Lung (tissue), 12 donors: ENCODE measurements around the gene NR5A2. TPM values are rescaled to one million over a fixed set of nuclear protein-coding genes. Genes with fewer than 3 reads are reported as not detected.

ENCODE experiments used
- ATAC-seq: fragments of 200-7000 bp; cut with Tn5 transposase; one replicate; pipeline ENCODE4 v1.9.1; 2020; ENCODE audit warnings: moderate number of reproducible peaks; ENCODE audit not compliant: insufficient read depth, low FRiP score
- DNase-seq, 3 donors: peaks; one replicate each; pipeline ENCODE4 v3.0.0-alpha.2; 2013 to 2017
- H3K27ac ChIP-seq, 2 donors: one replicate each; pipeline ENCODE4 v1.5.1; 2013; ENCODE audit warnings: mild to moderate bottlenecking in 2 of 2, moderate library complexity in 2 of 2, control low read depth in 1 of 2, inconsistent platforms in 1 of 2, low read depth in 1 of 2, low read length in 1 of 2
- H3K27me3 ChIP-seq, 3 donors: one replicate each; pipeline ENCODE4 v1.5.1; 2013; ENCODE audit warnings: low read length in 2 of 3; ENCODE audit not compliant: control insufficient read depth in 3 of 3, insufficient read depth in 3 of 3
- H3K36me3 ChIP-seq, 4 donors: one replicate each; pipeline ENCODE4 v1.5.1; 2013; ENCODE audit warnings: low read length in 4 of 4, mild to moderate bottlenecking in 1 of 4, moderate library complexity in 1 of 4; ENCODE audit not compliant: control insufficient read depth in 4 of 4, insufficient read depth in 4 of 4
- H3K4me1 ChIP-seq, 5 donors: one replicate each; pipeline ENCODE4 v1.5.1; 2013; ENCODE audit warnings: low read length in 5 of 5, mild to moderate bottlenecking in 2 of 5, moderate library complexity in 1 of 5; ENCODE audit not compliant: control insufficient read depth in 5 of 5, insufficient read depth in 5 of 5
- H3K4me3 ChIP-seq: one replicate; pipeline ENCODE4 v1.5.1; 2013; ENCODE audit warnings: mild to moderate bottlenecking, control low read depth, moderate library complexity
- H3K9ac ChIP-seq, 2 donors: one replicate each; pipeline ENCODE4 v1.5.1; 2013; ENCODE audit warnings: low read length in 2 of 2, control low read depth in 1 of 2; ENCODE audit not compliant: insufficient read depth in 1 of 2
- H3K9me3 ChIP-seq, 4 donors: one replicate each; pipeline ENCODE4 v1.5.1; 2013; ENCODE audit warnings: low read length in 3 of 4, mild to moderate bottlenecking in 1 of 4, moderate library complexity in 1 of 4; ENCODE audit not compliant: control insufficient read depth in 4 of 4, insufficient read depth in 3 of 4
- CTCF ChIP-seq: IDR thresholded peaks from 2 replicates; pipeline ENCODE4 v1.5.1; 2012; ENCODE audit warnings: mild to moderate bottlenecking; ENCODE audit errors: control extremely low read depth, extremely low read depth
- WGBS, 2 donors: extraction: QIAGEN DNeasy Blood & Tissue Kit; methylation state at CpG; one replicate each; pipeline ENCODE4 v1.1.7; 2013; 5-methylcytosine and 5-hydroxymethylcytosine counted together
- polyA plus RNA-seq, 2 donors: library from polyadenylated mRNA; stranded (reverse); fragments of 200-250 nt; gene quantifications; one replicate each; pipeline ENCODE4 v1.2.1, GENCODE V29; 2013
- total RNA-seq, 2 donors: library from RNA; depleted of rRNA in 1 of 2; stranded (reverse); fragments of >200 nt in 1 of 2; gene quantifications; one replicate each; pipeline ENCODE4 v1.2.1, GENCODE V29; 2014 to 2021
- donor health status: control.
- donor health status: control.
- donor health status: Bipolar disorder and iron deficiency.
- donor health status: healthy.
- donor health status: DM: yes; HTN: yes; CAD: no.

Gene NR5A2
- total and polyA plus RNA-seq, 4 donors = 1.2 to 8.5 (median 2.6) TPM

DNA sequence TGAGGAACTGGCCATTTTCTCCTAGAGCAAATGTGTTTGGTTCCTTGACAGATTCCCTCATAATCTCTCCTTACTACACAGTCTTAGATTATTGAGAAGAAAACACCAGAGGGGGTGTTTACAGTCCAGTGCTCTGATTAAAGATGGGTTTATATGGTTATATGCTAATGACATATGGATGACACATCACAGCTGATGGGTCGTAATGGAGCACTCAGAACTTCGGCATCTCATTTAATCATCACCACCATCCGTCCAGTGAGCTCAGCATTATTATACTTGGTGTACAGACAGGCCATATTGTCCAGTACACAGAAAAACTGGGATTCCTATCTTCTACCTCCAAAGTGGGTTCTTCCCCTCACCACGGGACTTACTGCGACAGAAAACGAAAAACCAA is 22.3 kb upstream of the NR5A2 start:
- WGBS, 2 donors = 96 to 99% methylated on average over 6 of the region's 6 CpGs

GRCh38 chr1:200006711-200007110 is 20.8 kb upstream of the NR5A2 start:
- H3K9me3 ChIP-seq = no peaks in the 10 kb centered on the region
- no peak for ATAC-seq
- no peak for TF ChIP-seq CTCF
- no peaks in the 10 kb centered on the region for H3K27me3 ChIP-seq
- no peak overlapping the region for H3K4me3 ChIP-seq
- 80 to 81% methylated on average over 3 of the region's 3 CpGs for WGBS, 2 donors
- no peaks in the 10 kb centered on the region for H3K4me1 ChIP-seq
- no peak for DNase-seq
- H3K9ac ChIP-seq = no peak overlapping the region
- no peaks in the 10 kb centered on the region for H3K36me3 ChIP-seq
- H3K27ac ChIP-seq = no peak overlapping the region

More for the DNA sequence above, 22.3 kb upstream of the NR5A2 start:
- no peak overlapping the region for H3K27ac ChIP-seq
- DNase-seq (no peak), ATAC-seq (no peak)
- H3K9me3 ChIP-seq = no peaks in the 10 kb centered on the region
- no peak for TF ChIP-seq CTCF
- no peaks in the 10 kb centered on the region for H3K4me1 ChIP-seq
- no peaks in the 10 kb centered on the region for H3K27me3 ChIP-seq
- no peaks in the 10 kb centered on the region for H3K36me3 ChIP-seq
- H3K4me3 ChIP-seq = no peak overlapping the region
- H3K9ac ChIP-seq = no peak overlapping the region

GRCh38 chr1:200015811-200016210 is 11.7 kb upstream of the NR5A2 start:
- Histone ChIP-seq H3K4me3 (no peak overlapping the region), H3K36me3 (no peaks in the 10 kb centered on the region), H3K9me3 (no peaks in the 10 kb centered on the region), H3K27ac (no peak overlapping the region), H3K9ac (no peak overlapping the region), H3K27me3 (no peaks in the 10 kb centered on the region), H3K4me1 (no peaks in the 10 kb centered on the region)
- WGBS, 2 donors = 79 to 81% methylated on average over 2 of the region's 2 CpGs
- ATAC-seq = no peak
- no peak for DNase-seq
- TF ChIP-seq CTCF = no peak

DNA sequence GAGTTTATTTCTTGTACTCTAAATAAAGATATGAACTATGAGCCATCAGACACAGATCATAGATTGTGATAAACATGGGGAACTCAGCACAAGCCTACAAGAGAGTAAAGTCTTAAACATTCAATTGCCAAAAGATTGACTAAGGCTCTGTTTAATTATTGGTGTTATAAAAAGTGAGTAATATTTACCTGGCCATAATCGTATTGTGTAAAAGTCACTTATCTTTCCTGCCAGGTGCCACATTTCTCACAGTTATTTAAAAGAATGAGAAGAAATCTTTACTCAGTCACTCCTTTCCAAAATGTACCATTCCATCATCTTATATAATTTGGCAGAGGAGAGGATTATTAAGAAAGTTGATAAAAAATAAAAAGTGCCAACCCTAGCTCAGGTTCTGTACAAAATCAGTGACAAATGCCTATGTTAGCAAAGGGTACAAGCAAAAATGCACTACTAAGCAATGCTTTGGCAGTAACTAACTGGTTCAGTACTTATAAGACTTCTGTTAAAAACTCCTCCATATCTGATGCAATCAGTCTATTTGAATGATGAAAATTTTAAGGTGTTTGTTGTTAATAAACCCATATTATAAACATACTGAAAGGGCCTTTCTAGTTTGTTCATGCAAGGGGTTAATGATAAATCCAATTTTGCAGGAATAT is 5.8 kb upstream of the NR5A2 start:
- no peak overlapping the region for H3K9ac ChIP-seq
- no peak for ATAC-seq
- no peaks in the 10 kb centered on the region for H3K36me3 ChIP-seq
- no peak overlapping the region for H3K27ac ChIP-seq
- WGBS, 2 donors = 73 to 85% methylated on average over 1 of the region's 1 CpG
- no peak overlapping the region for H3K4me3 ChIP-seq
- H3K9me3 ChIP-seq = no peaks in the 10 kb centered on the region
- no peak for TF ChIP-seq CTCF
- no peak for DNase-seq
- H3K27me3 ChIP-seq = peaks cover 0 to 2% (median 2%) of the 10 kb centered on the region in 3 donors
- peaks cover 0 to 2% (median 0%) of the 10 kb centered on the region in 5 donors for H3K4me1 ChIP-seq
